HFFc6 (cell line): Measurements from ENCODE around the gene ENTPD6. TPM values are rescaled to one million over a fixed set of nuclear protein-coding genes. Genes with fewer than 3 reads are reported as not detected.

ENCODE experiments used
- DNase-seq: peaks from one replicate; pipeline ENCODE4 v3.0.0-alpha.2; 2018
- H3K27ac Mint-ChIP-seq: 2 replicates; pipeline ENCODE4 v1.8.0; 2020; ENCODE audit warnings: mild to moderate bottlenecking, mixed read lengths
- H3K27me3 Mint-ChIP-seq: 2 replicates; pipeline ENCODE4 v1.8.0; 2021; ENCODE audit warnings: mild to moderate bottlenecking, moderate library complexity, mixed read lengths; ENCODE audit not compliant: insufficient read depth
- H3K36me3 Mint-ChIP-seq: 2 replicates; pipeline ENCODE4 v1.8.0; 2021; ENCODE audit warnings: low read depth, mixed read lengths
- H3K4me1 Mint-ChIP-seq: 2 replicates; pipeline ENCODE4 v1.8.0; 2020; ENCODE audit warnings: low read depth, mixed read lengths
- H3K4me3 Mint-ChIP-seq: 2 replicates; pipeline ENCODE4 v1.8.0; 2020; ENCODE audit warnings: mild to moderate bottlenecking, moderate library complexity, mixed read lengths
- H3K9me3 Mint-ChIP-seq: 2 replicates; pipeline ENCODE4 v1.8.0; 2020; ENCODE audit warnings: mild to moderate bottlenecking, mixed read lengths
- CTCF ChIP-seq: fragments of 200-600 bp; sonication (generic); IDR thresholded peaks from 2 replicates; pipeline ENCODE4 v1.5.0; 2021; ENCODE audit warnings: antibody characterized with exemption, mild to moderate bottlenecking
- total RNA-seq, 6 experiments: library from RNA; stranded (reverse); fragmentation: NEBNext Ultra II Directional; extraction: Animal tissue kit (Norgen Biotek cat#: 25700); gene quantifications; 2 replicates in 1 of 6; 3 replicates in 5 of 6; pipeline ENCODE4 v1.2.3, GENCODE V29; 2021

The ENTPD6 gene
- total RNA-seq, 6 experiments from 2014 or later = 46.2 to 53.2 (median 51.6) TPM

DNA sequence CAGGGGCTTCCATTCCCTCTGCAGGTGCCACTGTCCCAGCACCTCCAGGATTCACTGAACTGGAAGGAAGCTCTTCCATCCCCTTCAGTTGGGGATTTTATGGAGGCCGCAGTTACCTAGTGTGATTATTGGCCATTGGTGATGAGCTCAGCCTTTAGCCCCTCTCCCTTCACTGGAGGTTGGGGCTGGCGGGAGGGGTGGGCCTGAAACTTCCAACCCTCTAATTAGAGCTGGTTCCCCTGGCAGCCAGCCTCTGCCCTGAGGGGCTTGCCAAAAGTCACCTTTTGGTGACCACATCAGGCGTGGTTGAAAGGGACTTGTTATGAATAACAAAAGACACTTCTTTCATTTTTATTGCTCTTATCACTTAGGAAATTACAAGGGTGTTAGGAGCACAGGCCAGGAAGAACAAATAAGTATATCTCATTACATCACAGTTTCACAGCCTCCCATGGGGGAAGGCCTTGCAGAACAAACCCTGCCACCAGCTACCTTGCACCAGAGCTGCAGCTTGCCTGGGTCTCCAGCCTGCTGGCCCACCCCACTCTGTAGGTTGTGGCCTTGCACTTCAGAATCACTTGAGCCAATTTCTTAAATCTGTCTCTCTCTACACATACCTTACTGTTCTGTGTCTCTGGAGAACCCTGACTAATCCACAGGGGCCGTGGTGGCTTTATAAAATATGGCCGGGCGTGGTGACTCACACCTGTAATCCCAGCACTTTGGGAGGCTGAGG, 57.3 kb downstream of the ENTPD6 start:
- no peak for DNase-seq
- Mint-ChIP-seq H3K27me3 (no peaks in the 10 kb centered on the region; the same call in 1 of the 2 replicates), H3K4me1 (peaks cover 54% of the 10 kb centered on the region), H3K27ac (no peak overlapping the region), H3K9me3 (no peaks in the 10 kb centered on the region), H3K36me3 (peaks cover 18% of the 10 kb centered on the region; the same call in 1 of the 2 replicates), H3K4me3 (no peak overlapping the region)
- no peak for TF ChIP-seq CTCF

DNA sequence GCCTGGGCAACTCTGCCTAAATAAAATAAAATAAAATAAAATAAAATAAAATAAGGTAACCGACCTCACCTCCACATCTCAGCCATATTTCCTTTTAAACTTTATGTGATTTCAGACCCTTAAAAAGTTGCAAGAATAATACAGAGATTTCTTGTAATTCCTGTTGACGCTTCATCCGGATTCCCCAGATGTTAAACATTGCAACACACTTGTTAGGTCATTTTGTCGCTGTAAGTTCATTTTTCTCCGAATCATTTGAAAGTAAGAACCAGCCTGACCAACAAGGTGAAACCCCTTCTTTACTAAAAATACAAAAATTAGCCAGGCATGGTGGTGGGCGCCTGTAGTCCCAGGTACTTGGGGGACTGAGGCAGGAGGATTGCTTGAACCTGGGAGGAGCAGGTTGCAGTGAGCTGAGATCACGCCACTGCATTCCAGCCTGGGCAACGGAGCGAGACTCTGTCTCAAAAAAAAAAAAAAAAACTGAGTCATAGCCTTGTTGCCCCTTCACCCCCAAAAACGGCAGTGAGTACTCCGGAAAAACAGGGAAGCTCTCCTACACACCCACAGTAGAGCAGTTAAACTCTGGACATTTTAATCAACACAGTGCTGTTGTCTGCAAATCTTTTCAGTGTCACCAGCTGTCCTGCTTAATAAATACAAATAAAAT, 58.2 kb downstream of the ENTPD6 start:
- no peak for TF ChIP-seq CTCF
- peaks cover 54% of the 10 kb centered on the region for H3K4me1 Mint-ChIP-seq
- H3K4me3 Mint-ChIP-seq = no peak overlapping the region
- no peaks in the 10 kb centered on the region; the same call in 1 of the 2 replicates for H3K27me3 Mint-ChIP-seq
- H3K27ac Mint-ChIP-seq = no peak overlapping the region
- no peaks in the 10 kb centered on the region for H3K9me3 Mint-ChIP-seq
- H3K36me3 Mint-ChIP-seq = peaks cover 20% of the 10 kb centered on the region; the same call in 1 of the 2 replicates
- no peak for DNase-seq

DNA sequence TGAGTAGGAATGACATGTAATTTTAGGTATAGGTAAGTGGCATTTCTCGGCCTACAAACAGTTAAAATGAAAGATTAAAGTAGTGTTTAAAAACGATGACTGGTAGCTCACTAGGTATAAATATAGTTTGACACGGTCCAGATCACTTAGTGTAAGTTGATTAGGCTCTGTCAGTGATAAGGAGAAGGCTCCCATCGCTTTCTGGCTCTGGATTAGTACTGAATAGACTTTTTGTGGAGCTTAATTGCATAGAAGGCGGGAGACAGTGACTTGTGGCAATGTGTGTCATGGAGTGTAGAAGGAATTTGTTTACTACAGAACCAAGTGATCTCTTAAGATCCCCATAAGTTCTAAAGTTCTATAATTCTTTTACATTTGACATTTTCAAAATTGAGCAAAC, 59.1 kb downstream of the ENTPD6 start:
- no peak for DNase-seq
- no peaks in the 10 kb centered on the region; the same call in 1 of the 2 replicates for H3K27me3 Mint-ChIP-seq
- no peak overlapping the region for H3K4me3 Mint-ChIP-seq
- no peak for TF ChIP-seq CTCF
- H3K4me1 Mint-ChIP-seq = peaks cover 46% of the 10 kb centered on the region
- peaks cover 28% of the 10 kb centered on the region for H3K36me3 Mint-ChIP-seq
- H3K9me3 Mint-ChIP-seq = no peaks in the 10 kb centered on the region
- H3K27ac Mint-ChIP-seq = no peak overlapping the region

GRCh38 chr20:25254986-25255680, 59.6 kb downstream of the ENTPD6 start:
- Mint-ChIP-seq H3K27ac (no peak overlapping the region), H3K9me3 (no peaks in the 10 kb centered on the region), H3K27me3 (no peaks in the 10 kb centered on the region; the same call in none of the 2 replicates), H3K36me3 (peaks cover 34% of the 10 kb centered on the region), H3K4me3 (no peak overlapping the region), H3K4me1 (peaks cover 41% of the 10 kb centered on the region)
- DNase-seq = no peak
- TF ChIP-seq CTCF = no peak

DNA sequence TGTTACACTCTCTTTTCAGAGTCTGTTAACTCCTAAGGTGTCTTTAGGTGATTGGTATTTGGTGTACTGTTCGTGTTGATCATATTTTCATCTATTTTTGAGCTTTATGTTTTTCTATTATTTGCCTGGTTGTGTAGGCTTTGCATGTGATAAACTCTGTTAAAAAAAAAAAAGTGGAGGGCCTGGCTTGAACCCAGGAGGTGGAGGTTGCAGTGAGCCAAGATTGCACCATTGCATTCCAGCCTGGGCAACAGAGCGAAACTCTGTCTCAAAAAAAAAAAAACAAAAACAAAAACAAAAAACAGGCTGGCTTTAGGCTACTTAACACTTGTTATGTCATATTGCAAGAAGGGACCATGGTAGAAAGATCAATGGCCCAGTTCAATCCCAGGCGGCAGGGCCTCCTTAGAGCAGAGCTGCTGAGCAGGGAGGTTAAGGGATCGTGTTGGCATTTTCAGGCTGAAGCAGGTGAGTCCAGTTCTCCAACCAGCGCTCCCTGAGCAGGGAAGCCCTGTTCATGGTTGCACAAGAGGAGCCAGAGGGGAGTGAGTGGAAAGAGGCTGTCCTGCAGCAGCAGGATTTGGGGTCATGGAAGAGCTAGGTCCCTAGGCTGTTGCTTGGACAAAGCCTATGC, 60.8 kb downstream of the ENTPD6 start:
- H3K27ac Mint-ChIP-seq = no peak overlapping the region; the same call in 1 of the 2 replicates
- DNase-seq = no peak
- H3K36me3 Mint-ChIP-seq = peaks cover 31% of the 10 kb centered on the region
- H3K4me1 Mint-ChIP-seq = peaks cover 29% of the 10 kb centered on the region
- H3K4me3 Mint-ChIP-seq = no peak overlapping the region
- no peaks in the 10 kb centered on the region for H3K9me3 Mint-ChIP-seq
- no peak for TF ChIP-seq CTCF
- no peaks in the 10 kb centered on the region; the same call in none of the 2 replicates for H3K27me3 Mint-ChIP-seq
